ENCODE data around the gene PTPN12.
"Not testable (repeated sequence)": the region's sequence is repeated elsewhere in the genome, so short reads cannot be mapped to it uniquely, and the experiment has no call there.

The PTPN12 gene

GRCh38 chr7:77580762-77581350 lies 43.8 kb downstream of the PTPN12 start:
- DNase-seq: peak; percentile 35

GRCh38 chr7:77587272-77587671 lies 50.2 kb downstream of the PTPN12 start:
- no peak for DNase-seq

- DNase-seq: no peak
These were observed 63.9 kb downstream of the PTPN12 start for GRCh38 chr7:77600952-77601351.

GRCh38 chr7:77606562-77606961 lies 69.5 kb downstream of the PTPN12 start:
- no peak for DNase-seq

GRCh38 chr7:77619314-77619713 lies 82.2 kb downstream of the PTPN12 start:
- DNase-seq: no peak

- DNase-seq: peak; percentile 7
These were observed 89.7 kb downstream of the PTPN12 start for GRCh38 chr7:77626586-77627308.

- DNase-seq: no peak
These were observed 90.2 kb downstream of the PTPN12 start for GRCh38 chr7:77627309-77627676.

GRCh38 chr7:77629797-77630196 lies 92.7 kb downstream of the PTPN12 start:
- DNase-seq: no peak

GRCh38 chr7:77631820-77632219 lies 94.7 kb downstream of the PTPN12 start:
- no peak for DNase-seq

- no peak for DNase-seq
These were observed 107.7 kb downstream of the PTPN12 start for GRCh38 chr7:77644774-77645173.

- DNase-seq: no peak
These were observed 111.7 kb downstream of the PTPN12 start for GRCh38 chr7:77648742-77649338.

GRCh38 chr7:77649716-77650349 lies 112.7 kb downstream of the PTPN12 start:
- peak; percentile 49 for DNase-seq

GRCh38 chr7:77651575-77652162 lies 114.6 kb downstream of the PTPN12 start:
- DNase-seq: peak; percentile 45

- not testable (repeated sequence) for DNase-seq
These were observed 115.7 kb downstream of the PTPN12 start for GRCh38 chr7:77652826-77653225.

GRCh38 chr7:77653572-77653971 lies 116.5 kb downstream of the PTPN12 start:
- DNase-seq: no peak

- no peak for DNase-seq
These were observed 118.3 kb downstream of the PTPN12 start for GRCh38 chr7:77655356-77655755.

GRCh38 chr7:77655836-77656455 lies 118.9 kb downstream of the PTPN12 start:
- DNase-seq: no peak

GRCh38 chr7:77657427-77658224 lies 120.5 kb downstream of the PTPN12 start:
- peak; percentile 57 for DNase-seq

GRCh38 chr7:77658928-77659327 lies 121.8 kb downstream of the PTPN12 start:
- DNase-seq: no peak

- DNase-seq: no peak
These were observed 124.7 kb downstream of the PTPN12 start for GRCh38 chr7:77661816-77662215.

GRCh38 chr7:77662869-77663268 lies 125.8 kb downstream of the PTPN12 start:
- no peak for DNase-seq

- no peak for DNase-seq
These were observed 127.6 kb downstream of the PTPN12 start for GRCh38 chr7:77664715-77665114.
